DMS114 treated with DMSO at 0.1 percent for 48 hours (cell line): ENCODE results near the gene PCDHGB1.
"Not testable (repeated sequence)": the region's sequence is repeated elsewhere in the genome, so short reads cannot be mapped to it uniquely, and the experiment has no call there.

Experiments
- DNase-seq: peaks from one replicate; lab custom pipeline; 2025; ENCODE audit not compliant: unreplicated experiment; lab: John Stamatoyannopoulos, UW

Gene PCDHGB1

DNA sequence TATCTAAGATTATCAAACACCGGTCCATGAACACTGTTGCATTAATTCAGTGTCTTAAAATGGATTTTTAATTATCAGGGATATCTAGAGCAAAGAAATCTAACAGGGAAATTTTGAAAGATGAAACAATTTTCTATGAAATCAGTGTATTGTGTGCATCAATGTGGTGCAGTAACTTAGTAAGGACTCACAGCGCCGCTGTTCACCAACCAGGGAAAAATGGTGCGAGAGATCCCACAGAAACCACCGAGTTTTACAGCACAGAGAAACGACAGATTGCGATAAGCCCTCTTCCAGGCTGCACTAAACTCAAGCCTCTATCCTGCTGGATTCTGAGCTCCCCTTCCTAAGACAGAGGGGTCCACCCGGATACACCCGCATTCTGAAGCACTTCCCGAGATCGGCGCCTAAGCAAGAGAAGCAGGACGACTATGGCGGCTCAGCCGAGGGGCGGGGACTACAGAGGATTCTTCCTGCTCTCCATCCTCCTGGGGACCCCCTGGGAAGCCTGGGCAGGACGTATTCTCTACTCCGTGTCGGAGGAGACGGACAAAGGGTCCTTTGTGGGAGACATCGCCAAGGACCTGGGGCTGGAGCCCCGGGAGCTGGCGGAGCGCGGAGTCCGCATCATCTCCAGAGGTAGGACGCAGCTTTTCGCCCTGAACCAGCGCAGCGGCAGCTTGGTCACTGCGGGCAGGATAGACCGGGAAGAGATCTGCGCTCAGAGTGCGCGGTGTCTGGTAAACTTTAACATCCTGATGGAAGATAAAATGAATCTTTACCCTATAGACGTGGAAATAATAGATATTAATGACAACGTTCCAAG lies 32.8 kb downstream of the PCDHGB1 start, which contains the start of gene PCDHGA7:
Gene PCDHGA7 (plus strand): TSS at position 274 of the 826 bp plus-strand sequence. CDS start 158 bp downstream, at position 432.
- no peak for DNase-seq

DNA sequence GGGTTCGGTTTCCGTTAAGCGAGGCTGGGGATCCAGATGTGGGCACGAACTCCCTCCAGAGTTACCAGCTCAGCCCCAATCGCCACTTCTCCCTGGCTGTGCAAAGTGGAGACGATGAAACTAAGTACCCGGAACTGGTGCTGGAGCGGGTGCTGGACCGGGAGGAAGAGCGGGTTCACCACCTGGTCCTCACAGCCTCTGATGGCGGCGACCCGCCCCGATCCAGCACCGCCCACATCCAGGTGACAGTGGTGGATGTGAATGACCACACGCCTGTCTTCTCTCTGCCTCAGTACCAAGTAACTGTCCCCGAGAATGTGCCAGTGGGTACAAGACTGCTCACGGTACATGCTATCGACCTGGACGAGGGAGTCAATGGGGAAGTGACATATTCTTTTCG lies 33.4 kb downstream of the PCDHGB1 start:
- no peak for DNase-seq

DNA sequence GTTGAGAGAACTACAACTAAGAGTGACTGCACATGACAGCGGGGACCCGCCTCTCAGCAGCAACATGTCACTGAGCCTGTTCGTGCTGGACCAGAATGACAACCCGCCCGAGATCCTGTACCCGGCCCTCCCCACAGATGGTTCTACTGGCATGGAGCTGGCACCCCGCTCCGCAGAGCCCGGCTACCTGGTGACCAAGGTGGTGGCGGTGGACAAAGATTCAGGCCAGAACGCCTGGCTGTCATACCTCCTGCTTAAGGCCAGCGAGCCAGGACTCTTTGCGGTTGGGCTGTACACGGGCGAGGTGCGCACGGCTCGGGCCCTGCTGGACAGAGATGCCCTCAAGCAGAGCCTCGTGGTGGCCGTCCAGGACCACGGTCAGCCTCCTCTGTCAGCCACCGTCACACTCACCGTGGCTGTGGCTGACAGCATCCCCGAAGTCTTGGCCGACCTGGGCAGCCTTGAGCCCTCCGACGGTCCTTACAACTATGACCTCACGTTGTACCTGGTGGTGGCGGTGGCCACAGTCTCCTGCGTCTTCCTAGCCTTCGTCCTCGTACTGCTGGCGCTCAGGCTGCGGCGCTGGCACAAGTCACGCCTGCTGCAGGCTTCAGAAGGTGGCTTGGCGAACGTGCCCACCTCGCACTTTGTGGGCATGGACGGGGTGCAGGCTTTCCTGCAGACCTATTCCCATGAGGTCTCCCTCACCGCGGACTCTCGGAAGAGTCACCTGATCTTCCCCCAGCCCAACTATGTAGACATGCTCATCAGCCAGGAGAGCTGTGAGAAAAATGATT lies 34.8 kb downstream of the PCDHGB1 start:
- DNase-seq: no peak

DNA sequence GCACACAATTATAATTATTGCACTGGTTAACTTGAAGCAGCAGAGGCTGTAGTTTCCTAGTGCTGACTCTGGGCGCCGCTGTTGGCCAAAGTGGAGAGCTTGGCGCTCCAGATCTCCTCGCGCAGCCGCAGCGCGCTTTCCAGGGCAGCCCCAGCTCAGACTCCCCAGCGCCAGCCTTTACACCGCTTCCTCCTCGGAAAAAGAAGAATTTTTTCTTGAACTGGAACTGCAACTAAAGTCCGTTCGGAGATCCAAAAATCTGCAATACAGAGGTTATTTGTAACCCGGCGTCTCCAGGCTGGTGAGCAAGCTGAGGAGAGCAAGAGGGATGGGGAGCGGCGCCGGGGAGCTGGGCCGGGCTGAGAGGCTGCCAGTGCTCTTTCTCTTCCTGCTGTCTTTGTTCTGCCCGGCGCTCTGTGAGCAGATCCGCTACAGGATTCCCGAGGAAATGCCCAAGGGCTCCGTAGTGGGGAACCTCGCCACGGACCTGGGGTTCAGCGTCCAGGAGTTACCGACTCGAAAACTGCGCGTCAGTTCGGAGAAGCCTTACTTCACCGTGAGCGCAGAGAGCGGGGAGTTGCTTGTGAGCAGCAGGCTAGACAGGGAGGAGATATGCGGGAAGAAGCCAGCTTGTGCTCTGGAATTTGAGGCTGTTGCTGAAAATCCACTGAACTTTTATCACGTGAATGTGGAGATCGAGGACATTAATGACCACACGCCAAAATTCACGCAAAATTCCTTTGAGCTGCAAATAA lies 37.8 kb downstream of the PCDHGB1 start, which contains the start of gene PCDHGB4:
Gene PCDHGB4 (plus strand): TSS at position 142 of the 755 bp plus-strand sequence. CDS start 187 bp downstream, at position 329.
- DNase-seq: not testable (repeated sequence)

DNA sequence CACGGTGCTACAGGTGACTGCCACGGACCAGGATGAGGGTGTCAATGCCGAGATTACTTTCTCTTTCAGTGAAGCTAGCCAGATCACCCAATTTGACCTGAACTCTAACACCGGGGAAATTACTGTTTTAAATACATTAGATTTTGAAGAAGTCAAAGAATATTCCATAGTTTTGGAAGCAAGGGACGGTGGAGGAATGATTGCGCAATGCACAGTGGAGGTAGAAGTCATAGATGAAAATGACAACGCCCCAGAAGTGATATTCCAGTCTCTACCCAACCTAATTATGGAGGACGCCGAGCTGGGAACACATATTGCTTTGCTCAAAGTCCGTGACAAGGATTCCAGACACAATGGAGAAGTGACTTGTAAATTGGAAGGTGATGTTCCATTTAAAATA lies 38.8 kb downstream of the PCDHGB1 start:
- DNase-seq: no peak

DNA sequence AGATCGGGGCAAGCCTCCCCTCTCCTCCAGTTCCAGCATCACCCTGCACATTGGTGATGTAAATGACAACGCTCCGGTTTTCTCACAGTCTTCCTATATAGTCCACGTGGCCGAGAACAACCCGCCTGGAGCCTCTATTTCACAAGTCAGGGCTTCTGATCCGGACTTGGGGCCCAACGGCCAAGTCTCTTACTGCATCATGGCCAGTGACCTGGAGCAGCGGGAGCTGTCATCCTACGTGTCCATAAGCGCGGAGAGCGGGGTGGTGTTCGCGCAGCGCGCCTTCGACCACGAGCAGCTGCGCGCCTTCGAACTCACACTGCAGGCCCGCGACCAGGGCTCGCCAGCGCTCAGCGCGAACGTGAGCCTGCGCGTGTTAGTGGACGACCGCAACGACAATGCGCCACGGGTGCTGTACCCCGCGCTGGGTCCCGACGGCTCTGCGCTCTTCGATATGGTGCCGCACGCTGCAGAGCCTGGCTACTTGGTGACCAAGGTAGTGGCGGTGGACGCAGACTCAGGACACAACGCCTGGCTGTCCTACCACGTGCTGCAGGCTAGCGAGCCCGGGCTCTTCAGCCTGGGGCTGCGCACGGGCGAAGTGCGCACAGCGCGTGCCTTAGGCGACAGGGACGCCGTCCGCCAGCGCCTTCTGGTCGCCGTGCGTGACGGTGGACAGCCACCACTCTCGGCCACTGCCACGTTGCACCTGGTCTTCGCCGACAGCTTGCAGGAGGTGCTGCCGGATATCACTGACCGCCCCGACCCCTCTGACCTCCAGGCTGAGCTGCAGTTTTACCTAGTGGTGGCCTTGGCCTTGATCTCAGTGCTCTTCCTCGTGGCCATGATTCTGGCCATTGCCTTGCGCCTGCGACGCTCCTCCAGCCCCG lies 39.5 kb downstream of the PCDHGB1 start:
- DNase-seq: no peak

DNA sequence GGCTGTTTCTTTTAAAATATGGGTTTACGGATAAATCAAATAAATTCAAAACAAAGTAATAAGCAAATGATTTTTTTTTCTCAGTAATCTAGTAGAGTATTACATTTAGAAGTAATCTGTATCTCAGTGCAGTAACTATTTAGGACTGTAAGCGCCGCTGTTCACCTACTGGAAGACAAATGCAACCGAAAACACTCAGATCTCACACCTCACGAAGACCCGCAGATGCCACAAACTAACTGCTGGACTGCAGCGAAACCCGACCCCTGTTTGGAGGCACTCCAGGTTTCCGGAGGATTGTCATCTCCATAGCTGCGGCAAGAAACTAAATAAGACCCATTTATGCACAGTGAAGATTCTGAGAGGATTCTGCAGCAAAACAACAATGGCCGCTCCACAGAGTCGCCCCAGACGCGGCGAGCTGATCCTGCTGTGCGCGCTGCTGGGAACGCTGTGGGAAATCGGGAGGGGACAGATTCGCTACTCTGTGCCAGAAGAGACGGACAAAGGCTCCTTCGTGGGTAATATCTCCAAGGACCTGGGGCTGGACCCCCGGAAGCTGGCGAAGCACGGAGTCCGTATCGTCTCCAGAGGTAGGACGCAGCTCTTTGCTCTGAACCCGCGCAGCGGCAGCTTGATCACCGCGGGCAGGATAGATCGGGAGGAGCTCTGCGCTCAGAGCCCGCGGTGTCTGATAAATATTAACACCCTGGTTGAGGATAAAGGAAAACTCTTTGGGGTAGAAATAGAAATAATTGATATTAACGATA lies 42.7 kb downstream of the PCDHGB1 start, which contains the start of gene PCDHGA8:
Gene PCDHGA8 (plus strand): TSS at position 205 of the 770 bp plus-strand sequence. CDS start 181 bp downstream, at position 386.
- no peak for DNase-seq

DNA sequence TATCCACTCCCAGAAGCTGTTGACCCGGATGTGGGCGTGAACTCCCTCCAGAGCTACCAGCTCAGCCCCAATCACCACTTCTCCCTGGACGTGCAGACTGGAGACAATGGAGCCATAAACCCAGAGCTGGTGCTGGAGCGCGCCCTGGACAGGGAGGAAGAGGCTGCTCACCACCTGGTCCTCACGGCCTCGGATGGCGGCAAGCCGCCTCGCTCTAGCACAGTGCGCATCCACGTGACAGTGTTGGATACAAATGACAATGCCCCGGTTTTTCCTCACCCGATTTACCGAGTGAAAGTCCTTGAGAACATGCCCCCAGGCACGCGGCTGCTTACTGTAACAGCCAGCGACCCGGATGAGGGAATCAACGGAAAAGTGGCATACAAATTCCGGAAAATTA lies 43.4 kb downstream of the PCDHGB1 start:
- DNase-seq: no peak

DNA sequence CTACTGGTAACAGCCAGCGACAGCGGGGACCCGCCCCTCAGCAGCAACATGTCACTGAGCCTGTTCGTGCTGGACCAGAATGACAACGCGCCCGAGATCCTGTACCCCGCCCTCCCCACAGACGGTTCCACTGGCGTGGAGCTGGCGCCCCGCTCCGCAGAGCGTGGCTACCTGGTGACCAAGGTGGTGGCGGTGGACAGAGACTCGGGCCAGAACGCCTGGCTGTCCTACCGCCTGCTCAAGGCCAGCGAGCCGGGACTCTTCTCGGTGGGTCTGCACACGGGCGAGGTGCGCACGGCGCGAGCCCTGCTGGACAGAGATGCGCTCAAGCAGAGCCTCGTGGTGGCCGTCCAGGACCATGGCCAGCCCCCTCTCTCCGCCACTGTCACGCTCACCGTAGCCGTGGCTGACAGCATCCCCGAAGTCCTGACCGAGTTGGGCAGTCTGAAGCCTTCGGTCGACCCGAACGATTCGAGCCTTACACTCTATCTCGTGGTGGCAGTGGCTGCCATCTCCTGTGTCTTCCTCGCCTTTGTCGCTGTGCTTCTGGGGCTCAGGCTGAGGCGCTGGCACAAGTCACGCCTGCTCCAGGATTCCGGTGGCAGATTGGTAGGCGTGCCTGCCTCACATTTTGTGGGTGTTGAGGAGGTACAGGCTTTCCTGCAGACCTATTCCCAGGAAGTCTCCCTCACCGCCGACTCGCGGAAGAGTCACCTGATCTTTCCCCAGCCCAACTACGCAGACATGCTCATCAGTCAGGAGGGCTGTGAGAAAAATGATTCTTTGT lies 44.7 kb downstream of the PCDHGB1 start:
- not testable (repeated sequence) for DNase-seq

DNA sequence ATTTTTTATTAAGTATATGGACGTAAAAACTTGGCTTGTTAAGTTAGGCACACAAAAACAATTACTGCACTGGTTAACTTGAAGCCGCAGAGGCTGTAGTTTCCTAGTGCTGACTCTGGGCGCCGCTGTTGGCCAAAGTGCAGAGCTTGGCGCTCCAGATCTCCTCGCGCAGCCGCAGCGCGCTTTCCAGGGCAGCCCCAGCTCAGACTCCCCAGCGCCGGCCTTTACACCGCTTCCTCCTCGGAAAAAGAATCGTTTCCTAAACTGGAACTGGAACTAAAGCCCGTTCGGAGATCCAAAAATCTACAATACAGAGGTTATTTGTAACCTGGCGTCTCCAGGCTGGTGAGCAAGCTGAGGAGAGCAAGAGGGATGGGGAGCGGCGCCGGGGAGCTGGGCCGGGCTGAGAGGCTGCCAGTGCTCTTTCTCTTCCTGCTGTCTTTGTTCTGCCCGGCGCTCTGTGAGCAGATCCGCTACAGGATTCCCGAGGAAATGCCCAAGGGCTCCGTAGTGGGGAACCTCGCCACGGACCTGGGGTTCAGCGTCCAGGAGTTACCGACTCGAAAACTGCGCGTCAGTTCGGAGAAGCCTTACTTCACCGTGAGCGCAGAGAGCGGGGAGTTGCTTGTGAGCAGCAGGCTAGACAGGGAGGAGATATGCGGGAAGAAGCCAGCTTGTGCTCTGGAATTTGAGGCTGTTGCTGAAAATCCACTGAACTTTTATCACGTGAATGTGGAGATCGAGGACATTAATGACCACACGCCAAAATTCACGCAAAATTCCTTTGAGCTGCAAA lies 48.1 kb downstream of the PCDHGB1 start, which contains the start of gene PCDHGB5:
Gene PCDHGB5 (plus strand): TSS at position 192 of the 796 bp plus-strand sequence. CDS start 181 bp downstream, at position 373.
- not testable (repeated sequence) for DNase-seq

DNA sequence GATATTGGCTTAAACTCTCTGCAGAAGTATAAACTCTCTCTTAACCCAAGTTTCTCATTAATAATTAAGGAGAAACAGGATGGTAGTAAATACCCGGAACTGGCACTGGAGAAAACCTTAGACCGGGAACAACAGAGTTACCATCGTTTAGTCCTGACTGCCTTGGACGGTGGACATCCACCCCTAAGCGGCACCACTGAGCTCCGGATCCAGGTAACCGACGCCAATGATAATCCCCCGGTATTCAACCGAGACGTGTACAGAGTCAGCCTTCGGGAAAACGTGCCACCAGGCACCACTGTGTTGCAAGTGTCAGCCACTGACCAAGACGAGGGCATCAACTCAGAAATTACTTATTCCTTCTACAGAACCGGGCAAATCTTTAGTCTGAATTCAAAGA lies 48.7 kb downstream of the PCDHGB1 start:
- no peak for DNase-seq

DNA sequence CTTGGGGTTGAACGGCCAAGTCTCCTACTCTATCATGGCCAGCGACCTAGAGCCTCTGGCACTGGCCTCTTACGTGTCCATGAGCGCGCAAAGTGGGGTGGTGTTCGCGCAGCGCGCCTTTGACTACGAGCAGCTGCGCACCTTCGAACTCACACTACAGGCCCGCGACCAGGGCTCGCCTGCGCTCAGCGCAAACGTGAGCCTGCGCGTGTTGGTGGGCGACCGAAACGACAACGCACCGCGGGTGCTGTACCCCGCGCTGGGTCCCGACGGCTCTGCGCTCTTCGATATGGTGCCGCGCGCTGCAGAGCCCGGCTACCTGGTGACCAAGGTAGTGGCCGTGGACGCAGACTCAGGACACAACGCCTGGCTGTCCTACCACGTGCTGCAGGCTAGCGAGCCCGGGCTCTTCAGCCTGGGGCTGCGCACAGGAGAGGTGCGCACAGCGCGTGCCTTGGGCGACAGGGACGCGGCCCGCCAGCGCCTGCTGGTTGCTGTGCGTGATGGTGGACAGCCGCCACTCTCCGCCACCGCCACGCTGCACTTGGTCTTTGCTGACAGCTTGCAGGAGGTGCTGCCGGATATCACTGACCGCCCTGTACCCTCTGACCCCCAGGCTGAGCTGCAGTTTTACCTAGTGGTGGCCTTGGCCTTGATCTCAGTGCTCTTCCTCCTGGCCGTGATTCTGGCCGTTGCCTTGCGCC lies 49.8 kb downstream of the PCDHGB1 start:
- DNase-seq: no peak
